ENCODE results near the gene DIP2C.

DNA sequence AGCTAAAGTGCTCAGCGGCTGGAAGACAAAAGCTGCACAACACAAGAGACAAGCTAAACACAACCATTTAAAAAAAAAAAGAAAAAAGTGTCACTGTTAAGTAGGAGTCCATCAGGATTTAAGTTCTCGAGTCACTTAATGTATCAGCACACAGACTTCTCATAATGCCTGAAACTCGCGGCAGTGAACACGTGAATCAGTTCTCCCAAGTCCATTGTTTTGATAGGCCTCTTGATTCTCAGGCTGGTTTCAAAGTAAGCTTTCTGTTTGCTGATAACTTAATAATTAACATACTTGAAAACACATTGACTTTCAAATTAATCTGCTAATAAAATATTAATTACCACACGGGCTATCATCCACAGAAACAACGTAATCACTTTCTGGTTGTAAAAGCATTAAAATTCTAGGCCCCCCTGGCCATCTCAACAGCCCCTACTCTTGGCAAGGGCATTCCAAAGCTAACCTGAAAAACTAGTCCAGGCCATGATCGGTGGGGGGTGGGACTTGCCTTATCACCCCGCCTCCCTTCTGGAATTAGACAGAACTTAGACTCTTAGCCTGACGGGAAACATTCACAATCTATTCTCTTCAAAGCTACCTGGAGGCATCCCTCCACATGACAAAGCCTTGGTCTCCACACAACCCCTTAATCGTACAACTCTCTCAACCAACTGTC is 129.0 kb downstream of the DIP2C start:
- TF ChIP-seq, protein P1, sequence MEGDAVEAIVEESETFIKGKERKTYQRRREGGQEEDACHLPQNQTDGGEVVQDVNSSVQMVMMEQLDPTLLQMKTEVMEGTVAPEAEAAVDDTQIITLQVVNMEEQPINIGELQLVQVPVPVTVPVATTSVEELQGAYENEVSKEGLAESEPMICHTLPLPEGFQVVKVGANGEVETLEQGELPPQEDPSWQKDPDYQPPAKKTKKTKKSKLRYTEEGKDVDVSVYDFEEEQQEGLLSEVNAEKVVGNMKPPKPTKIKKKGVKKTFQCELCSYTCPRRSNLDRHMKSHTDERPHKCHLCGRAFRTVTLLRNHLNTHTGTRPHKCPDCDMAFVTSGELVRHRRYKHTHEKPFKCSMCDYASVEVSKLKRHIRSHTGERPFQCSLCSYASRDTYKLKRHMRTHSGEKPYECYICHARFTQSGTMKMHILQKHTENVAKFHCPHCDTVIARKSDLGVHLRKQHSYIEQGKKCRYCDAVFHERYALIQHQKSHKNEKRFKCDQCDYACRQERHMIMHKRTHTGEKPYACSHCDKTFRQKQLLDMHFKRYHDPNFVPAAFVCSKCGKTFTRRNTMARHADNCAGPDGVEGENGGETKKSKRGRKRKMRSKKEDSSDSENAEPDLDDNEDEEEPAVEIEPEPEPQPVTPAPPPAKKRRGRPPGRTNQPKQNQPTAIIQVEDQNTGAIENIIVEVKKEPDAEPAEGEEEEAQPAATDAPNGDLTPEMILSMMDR (IDR thresholded peaks at IDR 0.05), result no peak
- TF ChIP-seq POLR2A (IDR thresholded peaks at IDR 0.05), result no peak
